Trophoblast cell (in vitro differentiated cells and primary cell): ENCODE results near the gene EIF2B5.
"Not testable (repeated sequence)": the region's sequence is repeated elsewhere in the genome, so short reads cannot be mapped to it uniquely, and the experiment has no call there.

Source experiments
- DNase-seq, 2 donors: peaks; one replicate each; pipeline ENCODE4 v3.0.0-alpha.2; 2016
- H2AFZ ChIP-seq: 2 replicates; pipeline ENCODE4 v1.6.1; 2013; ENCODE audit warnings: low read length, moderate library complexity, mild to moderate bottlenecking; ENCODE audit not compliant: insufficient read depth, poor library complexity
- H2AK5ac ChIP-seq: 2 replicates; pipeline ENCODE4 v1.6.1; 2013; ENCODE audit warnings: mild to moderate bottlenecking, low read length
- H2BK120ac ChIP-seq: 2 replicates; pipeline ENCODE4 v1.6.1; 2013; ENCODE audit warnings: low read length, mild to moderate bottlenecking, moderate library complexity; ENCODE audit not compliant: insufficient read depth, poor library complexity
- H2BK12ac ChIP-seq: 2 replicates; pipeline ENCODE4 v1.6.1; 2013; ENCODE audit warnings: mild to moderate bottlenecking, low read length, moderate library complexity
- H2BK5ac ChIP-seq: 2 replicates; pipeline ENCODE4 v1.6.1; 2013; ENCODE audit warnings: low read length, low read depth, moderate library complexity, mild to moderate bottlenecking; ENCODE audit not compliant: poor library complexity
- H3K14ac ChIP-seq: 2 replicates; pipeline ENCODE4 v1.6.1; 2013; ENCODE audit warnings: mild to moderate bottlenecking, low read length
- H3K18ac ChIP-seq: 2 replicates; pipeline ENCODE4 v1.6.1; 2013; ENCODE audit warnings: mild to moderate bottlenecking, low read length
- H3K23ac ChIP-seq: 2 replicates; pipeline ENCODE4 v1.6.1; 2013; ENCODE audit warnings: low read length
- H3K27ac ChIP-seq: 2 replicates; pipeline ENCODE4 v1.5.1; 2013; ENCODE audit warnings: low read depth, mild to moderate bottlenecking, inconsistent platforms, low read length, moderate library complexity
- H3K27me3 ChIP-seq: 2 replicates; pipeline ENCODE4 v1.6.1; 2013; ENCODE audit warnings: inconsistent platforms, mild to moderate bottlenecking, low read length, moderate library complexity; ENCODE audit not compliant: insufficient read depth
- H3K36me3 ChIP-seq, 2 experiments: 1 replicate in 1 of 2; 2 replicates in 1 of 2; pipeline ENCODE4 v1.6.1; 2013; ENCODE audit warnings: low read length in 2 of 2, mild to moderate bottlenecking in 2 of 2, moderate library complexity in 1 of 2; ENCODE audit not compliant: insufficient read depth in 2 of 2, control insufficient read depth in 1 of 2
- H3K4ac ChIP-seq: 2 replicates; pipeline ENCODE4 v1.6.1; 2013; ENCODE audit warnings: low read depth, mild to moderate bottlenecking, low read length, moderate library complexity
- H3K4me1 ChIP-seq, 2 experiments: 1 replicate in 1 of 2; 2 replicates in 1 of 2; pipeline ENCODE4 v1.6.1; 2013; ENCODE audit warnings: low read length in 2 of 2, mild to moderate bottlenecking in 2 of 2, moderate library complexity in 1 of 2; ENCODE audit not compliant: insufficient read depth in 2 of 2, control insufficient read depth in 1 of 2
- H3K4me2 ChIP-seq: 2 replicates; pipeline ENCODE4 v1.6.1; 2013; ENCODE audit warnings: inconsistent platforms, mild to moderate bottlenecking, low read length, moderate library complexity
- H3K4me3 ChIP-seq: 2 replicates; pipeline ENCODE4 v1.5.1; 2013; ENCODE audit warnings: mild to moderate bottlenecking, low read depth, low read length, inconsistent platforms
- H3K79me1 ChIP-seq: one replicate; pipeline ENCODE4 v1.6.1; 2013; ENCODE audit warnings: low read length
- H3K79me2 ChIP-seq: 2 replicates; pipeline ENCODE4 v1.6.1; 2013; ENCODE audit warnings: low read length, mild to moderate bottlenecking; ENCODE audit not compliant: control insufficient read depth, insufficient read depth, poor library complexity
- H3K9ac ChIP-seq: 2 replicates; pipeline ENCODE4 v1.6.1; 2013; ENCODE audit warnings: mild to moderate bottlenecking, low read length
- H3K9me3 ChIP-seq: 2 replicates; pipeline ENCODE4 v1.6.1; 2013; ENCODE audit warnings: low read depth, mild to moderate bottlenecking, control low read depth, inconsistent platforms, low read length; ENCODE audit not compliant: insufficient read depth
- H4K12ac ChIP-seq: 2 replicates; pipeline ENCODE4 v1.6.1; 2013; ENCODE audit warnings: low read depth, mild to moderate bottlenecking, low read length, moderate library complexity
- H4K8ac ChIP-seq: 2 replicates; pipeline ENCODE4 v1.6.1; 2013; ENCODE audit warnings: low read depth, mild to moderate bottlenecking, low read length, moderate library complexity
- H4K91ac ChIP-seq: one replicate; pipeline ENCODE4 v1.6.1; 2013; ENCODE audit warnings: low read depth, mild to moderate bottlenecking, low read length, moderate library complexity
- WGBS: extraction: QIAGEN DNeasy Blood & Tissue Kit; methylation state at CpG from one replicate; pipeline ENCODE4 v1.1.7; 2013; ENCODE audit warnings: missing lambda C conversion rate; ENCODE audit not compliant: insufficient read length, insufficient coverage; ENCODE audit errors: extremely low coverage; 5-methylcytosine and 5-hydroxymethylcytosine counted together

Gene EIF2B5

GRCh38 chr3:184117636-184118035, 17.5 kb upstream of the EIF2B5 start:
- Histone ChIP-seq H2BK12ac (no peak overlapping the region), H4K12ac (no peak overlapping the region), H3K18ac (no peak overlapping the region), H3K27ac (no peak overlapping the region), H3K79me2 (no peaks in the 10 kb centered on the region), H2AK5ac (no peak overlapping the region), H3K9ac (no peak overlapping the region), H3K9me3 (no peaks in the 10 kb centered on the region), H3K4ac (no peak overlapping the region), H2AFZ (no peak overlapping the region), H3K4me3 (no peak overlapping the region), H3K27me3 (no peaks in the 10 kb centered on the region), H4K91ac (no peak overlapping the region), H2BK5ac (no peak overlapping the region), H2BK120ac (no peak overlapping the region), H3K4me1 (no peaks in the 10 kb centered on the region), H3K23ac (no peak overlapping the region), H3K36me3 (no peaks in the 10 kb centered on the region), H4K8ac (no peak overlapping the region), H3K4me2 (no peak overlapping the region), H3K14ac (no peak overlapping the region), H3K79me1 (no peaks in the 10 kb centered on the region)
- no peak for DNase-seq
- no CpG with 5 or more reads among the region's 6 CpGs for WGBS

- not testable (repeated sequence) for H3K9ac ChIP-seq, H4K91ac ChIP-seq, H4K12ac ChIP-seq, H2AK5ac ChIP-seq, H3K23ac ChIP-seq, H3K18ac ChIP-seq, DNase-seq, H3K27me3 ChIP-seq, H3K4me2 ChIP-seq, H3K4me3 ChIP-seq, H3K14ac ChIP-seq, H2BK120ac ChIP-seq, H3K4ac ChIP-seq, H3K4me1 ChIP-seq, H3K27ac ChIP-seq, H3K36me3 ChIP-seq, H3K79me2 ChIP-seq, H3K79me1 ChIP-seq, H2BK12ac ChIP-seq, H4K8ac ChIP-seq, H2BK5ac ChIP-seq, H2AFZ ChIP-seq, H3K9me3 ChIP-seq
- WGBS = no CpG with 5 or more reads among the region's 8 CpGs
Measured at GRCh38 chr3:184121031-184121430, 14.1 kb upstream of the EIF2B5 start.

- no peaks in the 10 kb centered on the region for H3K36me3 ChIP-seq
- no peak overlapping the region for H3K14ac ChIP-seq
- H4K91ac ChIP-seq = no peak overlapping the region
- H3K4me2 ChIP-seq = no peak overlapping the region
- H3K9ac ChIP-seq = no peak overlapping the region
- H2BK12ac ChIP-seq = no peak overlapping the region
- H3K79me2 ChIP-seq = no peaks in the 10 kb centered on the region
- DNase-seq = no peak
- H3K4me1 ChIP-seq = no peaks in the 10 kb centered on the region
- H3K18ac ChIP-seq = no peak overlapping the region
- no peak overlapping the region for H2AK5ac ChIP-seq
- H2BK120ac ChIP-seq = no peak overlapping the region
- no peaks in the 10 kb centered on the region for H3K9me3 ChIP-seq
- no peak overlapping the region for H3K4ac ChIP-seq
- no peak overlapping the region for H4K8ac ChIP-seq
- H3K27me3 ChIP-seq = no peaks in the 10 kb centered on the region
- H3K27ac ChIP-seq = no peak overlapping the region
- H2BK5ac ChIP-seq = no peak overlapping the region
- H3K4me3 ChIP-seq = no peak overlapping the region
- H4K12ac ChIP-seq = no peak overlapping the region
- no CpG with 5 or more reads among the region's 3 CpGs for WGBS
- H2AFZ ChIP-seq = no peak overlapping the region
- H3K79me1 ChIP-seq = no peaks in the 10 kb centered on the region
- H3K23ac ChIP-seq = no peak overlapping the region
Measured at GRCh38 chr3:184126006-184126405, 9.2 kb upstream of the EIF2B5 start.

DNA sequence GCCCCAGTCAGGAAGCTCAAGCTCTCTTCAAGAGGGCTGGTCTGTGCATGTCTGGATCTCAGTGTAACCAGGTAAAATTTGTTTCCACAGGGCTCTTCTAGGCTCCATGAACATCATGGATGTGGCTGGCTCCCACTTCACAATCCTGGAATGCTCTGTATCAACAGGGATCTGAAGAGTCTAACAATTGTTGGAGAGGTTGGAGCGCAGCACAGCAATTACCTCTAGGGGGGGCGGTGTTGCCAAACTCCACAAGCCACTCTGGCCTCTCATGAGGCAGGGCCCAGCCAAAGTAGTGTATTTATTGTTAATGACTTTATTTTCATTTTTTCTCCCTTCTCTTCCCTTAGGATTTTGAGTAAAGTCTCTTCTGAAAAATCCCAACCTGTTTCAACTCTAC, 6.1 kb upstream of the EIF2B5 start:
- no peak overlapping the region for H4K12ac ChIP-seq
- no peak overlapping the region for H2AFZ ChIP-seq
- H3K27me3 ChIP-seq = no peaks in the 10 kb centered on the region
- H3K14ac ChIP-seq = no peak overlapping the region
- no peak overlapping the region for H2AK5ac ChIP-seq
- H2BK12ac ChIP-seq = no peak overlapping the region
- H3K18ac ChIP-seq = no peak overlapping the region
- H4K91ac ChIP-seq = no peak overlapping the region
- H3K4ac ChIP-seq = no peak overlapping the region
- WGBS = no CpG with 5 or more reads among the region's 2 CpGs
- H2BK120ac ChIP-seq = no peak overlapping the region
- no peak overlapping the region for H3K9ac ChIP-seq
- no peaks in the 10 kb centered on the region for H3K79me2 ChIP-seq
- no peak overlapping the region for H3K27ac ChIP-seq
- no peak overlapping the region for H3K4me3 ChIP-seq
- H3K9me3 ChIP-seq = no peaks in the 10 kb centered on the region
- no peaks in the 10 kb centered on the region for H3K79me1 ChIP-seq
- no peak overlapping the region for H4K8ac ChIP-seq
- H2BK5ac ChIP-seq = no peak overlapping the region
- H3K4me1 ChIP-seq = no peaks in the 10 kb centered on the region
- DNase-seq = peak in 1 of 2 donors; percentile 28
- H3K23ac ChIP-seq = no peak overlapping the region
- H3K4me2 ChIP-seq = no peak overlapping the region
- no peaks in the 10 kb centered on the region for H3K36me3 ChIP-seq
